Thyroid gland (tissue), 4 donors: ENCODE results near the gene BHLHA9.

ENCODE experiments used
- CTCF ChIP-seq, 6 experiments: fragments of 200-600 bp in 3 of 6; fragments of 450-650 bp in 3 of 6; sonication (generic) in 3 of 6; IDR thresholded peaks; one replicate each; pipeline ENCODE4 v1.5.1; 2016 to 2019; ENCODE audit warnings: antibody characterized with exemption in 6 of 6, mild to moderate bottlenecking in 2 of 6, inconsistent platforms in 1 of 6, moderate library complexity in 1 of 6
- POLR2A ChIP-seq, 2 donors: fragments of 450-650 bp; IDR thresholded peaks; one replicate each; pipeline ENCODE4 v1.6.1; 2017; ENCODE audit warnings: antibody characterized with exemption in 2 of 2, mild to moderate bottlenecking in 2 of 2, moderate library complexity in 1 of 2

- TF ChIP-seq CTCF (IDR thresholded peaks at IDR 0.05): no peak
- no peak for TF ChIP-seq POLR2A (IDR thresholded peaks at IDR 0.05)
Observed at GRCh38 chr17:1286379-1287106, 16.3 kb downstream of the BHLHA9 start.
